ENCODE data around the gene HIVEP2.

HIVEP2 gene

DNA sequence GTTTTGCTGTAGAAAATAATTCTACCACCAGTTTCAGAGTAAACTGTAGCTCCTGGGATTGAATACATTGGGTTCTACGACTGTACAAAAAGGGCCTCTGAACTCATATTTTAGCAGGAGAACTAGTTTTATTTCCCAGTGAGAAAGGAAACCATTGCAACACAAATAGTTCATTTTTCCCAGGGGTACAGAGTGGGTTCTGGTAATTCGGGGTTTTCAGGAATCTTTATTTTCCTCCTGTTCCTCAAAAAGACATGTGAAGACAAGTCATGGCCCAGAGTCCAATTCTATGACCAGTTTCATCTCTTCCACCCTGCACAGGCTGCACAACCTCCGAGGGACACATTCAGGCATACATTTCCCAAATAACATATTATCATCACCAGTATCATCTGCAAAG, 222.1 kb downstream of the HIVEP2 start:
- TF ChIP-seq CTCF (IDR thresholded peaks at IDR 0.05), result no peak

DNA sequence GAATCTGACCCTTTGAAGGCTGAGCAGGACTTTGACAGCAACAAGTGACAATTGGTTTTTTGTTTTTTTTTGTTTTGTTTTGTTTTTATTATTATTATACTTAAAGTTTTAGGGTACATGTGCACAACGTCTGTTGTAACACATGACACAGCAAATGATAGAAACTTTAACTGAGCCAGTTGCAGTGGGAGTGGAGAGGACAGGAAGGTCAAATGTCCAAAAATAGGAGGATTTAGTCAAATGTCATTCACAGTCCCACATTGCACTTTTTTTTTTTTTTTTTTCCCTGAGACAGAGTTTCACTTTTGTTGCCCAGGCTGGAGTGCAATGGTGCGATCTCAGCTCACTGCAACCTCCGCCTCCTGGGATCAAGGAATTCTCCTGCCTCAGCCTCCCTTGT, 223.0 kb downstream of the HIVEP2 start:
- no peak for TF ChIP-seq CTCF (IDR thresholded peaks at IDR 0.05)

DNA sequence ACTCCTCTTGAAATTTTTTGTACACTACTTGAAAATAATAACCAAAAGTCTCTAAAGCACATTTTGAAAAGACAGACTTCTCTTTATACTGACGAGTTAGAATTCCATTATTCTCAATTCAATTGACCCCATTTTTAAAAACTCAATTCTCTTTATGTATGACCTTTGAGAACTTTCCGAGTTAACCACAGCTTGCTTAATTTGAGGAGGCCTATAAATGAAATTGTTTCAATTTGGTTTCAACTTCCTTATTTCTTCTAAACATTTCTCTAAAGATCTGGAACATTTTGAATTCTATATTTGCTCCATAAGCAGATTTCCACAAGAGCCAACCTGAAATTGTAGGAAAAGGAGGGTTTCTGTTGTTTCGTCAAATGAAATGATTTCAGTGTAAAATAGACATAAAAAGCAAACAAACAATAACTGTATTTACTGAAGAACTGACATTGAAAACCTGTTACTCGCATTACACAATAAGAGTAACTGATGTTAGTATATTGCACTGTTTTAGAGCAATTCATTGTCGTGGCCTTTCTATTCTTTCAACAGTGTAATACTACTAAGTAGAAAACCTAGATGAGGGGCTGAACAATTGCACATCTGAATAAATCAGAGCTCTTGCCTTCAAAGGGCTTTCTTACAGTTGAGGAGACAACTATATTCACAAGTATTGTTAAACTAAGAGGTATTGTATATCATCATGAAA, 223.6 kb downstream of the HIVEP2 start:
- no peak for TF ChIP-seq CTCF (IDR thresholded peaks at IDR 0.05)

DNA sequence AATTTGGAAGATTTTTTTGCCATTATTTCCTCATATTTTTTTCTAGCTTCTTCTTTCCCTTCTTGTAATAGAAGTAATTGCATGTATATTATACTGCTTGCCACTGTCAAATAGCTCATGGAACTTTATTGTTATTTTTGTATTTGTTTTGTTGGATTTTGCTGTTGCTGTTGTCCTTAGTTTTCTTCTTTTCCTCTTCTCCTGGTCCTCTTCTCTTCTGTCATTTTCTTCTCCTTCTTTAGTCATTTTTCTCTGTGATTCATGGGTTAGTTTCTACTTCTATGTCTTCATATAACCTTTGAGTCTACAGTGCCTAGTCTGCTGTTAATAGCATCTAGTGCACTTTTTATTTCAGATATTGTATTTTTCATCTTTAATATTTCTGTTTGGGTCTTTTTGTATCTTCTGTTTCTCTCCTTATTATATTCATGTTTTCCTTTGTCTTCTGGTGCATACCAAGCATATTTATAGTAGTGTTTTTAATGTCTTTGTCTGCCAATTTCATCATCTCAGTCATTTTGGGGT, 226.2 kb downstream of the HIVEP2 start:
- TF ChIP-seq CTCF (IDR thresholded peaks at IDR 0.05), result no peak

GRCh38 chr6:142716097-142716496, 228.9 kb downstream of the HIVEP2 start:
- TF ChIP-seq CTCF (IDR thresholded peaks at IDR 0.05), result no peak

- TF ChIP-seq CTCF (IDR thresholded peaks at IDR 0.05), result no peak
Measured at GRCh38 chr6:142714951-142715785, 229.8 kb downstream of the HIVEP2 start.

DNA sequence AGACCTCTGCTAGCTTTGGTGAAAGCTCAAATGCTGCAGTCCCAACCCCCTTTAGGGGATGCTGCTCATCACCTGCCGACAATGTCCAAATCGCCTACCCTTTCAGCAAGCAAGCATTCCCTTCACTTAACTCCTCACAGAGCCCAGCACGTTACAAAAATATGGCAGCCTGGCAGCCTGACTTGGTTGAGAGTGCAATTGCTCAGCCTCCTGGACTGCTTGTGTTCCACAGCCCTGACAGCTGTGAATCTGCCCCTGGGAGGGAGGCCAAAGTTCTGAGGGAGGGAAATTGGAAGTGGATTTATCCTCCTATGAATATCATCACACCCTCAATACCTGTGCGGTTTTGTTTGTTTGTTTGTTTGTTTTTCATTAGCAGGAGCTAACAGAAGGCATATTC, 231.0 kb downstream of the HIVEP2 start:
- no peak for TF ChIP-seq CTCF (IDR thresholded peaks at IDR 0.05)

Measured in LNCAP (cell line).